Subcutaneous abdominal adipose tissue (tissue), 5 donors: ENCODE results near the gene KRT81.
"Not testable (repeated sequence)": the region's sequence is repeated elsewhere in the genome, so short reads cannot be mapped to it uniquely, and the experiment has no call there.

Source experiments
- H3K27ac ChIP-seq: one replicate; pipeline ENCODE4 v1.7.0; 2013; ENCODE audit warnings: low read depth, mild to moderate bottlenecking, inconsistent platforms, low read length, moderate library complexity
- H3K27me3 ChIP-seq, 5 donors: one replicate each; pipeline ENCODE4 v1.7.0; 2013; ENCODE audit warnings: low read length in 5 of 5, inconsistent platforms in 1 of 5; ENCODE audit not compliant: control insufficient read depth in 5 of 5, insufficient read depth in 4 of 5
- H3K36me3 ChIP-seq, 5 donors: one replicate each; pipeline ENCODE4 v1.7.0; 2013; ENCODE audit warnings: low read length in 5 of 5; ENCODE audit not compliant: control insufficient read depth in 5 of 5, insufficient read depth in 5 of 5
- H3K4me1 ChIP-seq, 5 donors: one replicate each; pipeline ENCODE4 v1.7.0; 2013; ENCODE audit warnings: low read length in 5 of 5, mild to moderate bottlenecking in 3 of 5, moderate library complexity in 1 of 5; ENCODE audit not compliant: control insufficient read depth in 5 of 5, insufficient read depth in 5 of 5
- H3K4me3 ChIP-seq, 5 donors: one replicate each; pipeline ENCODE4 v1.7.0; 2013; ENCODE audit warnings: low read length in 5 of 5, low read depth in 1 of 5
- H3K9ac ChIP-seq, 5 donors: one replicate each; pipeline ENCODE4 v1.7.0; 2013; ENCODE audit warnings: low read length in 5 of 5, mild to moderate bottlenecking in 4 of 5, moderate library complexity in 3 of 5
- H3K9me3 ChIP-seq, 5 donors: one replicate each; pipeline ENCODE4 v1.7.0; 2013; ENCODE audit warnings: low read length in 5 of 5; ENCODE audit not compliant: control insufficient read depth in 5 of 5
- donor health status: healthy.
- donor health status: healthy.
- donor health status: healthy.
- donor health status: healthy.
- donor health status: healthy.

Gene KRT81

DNA sequence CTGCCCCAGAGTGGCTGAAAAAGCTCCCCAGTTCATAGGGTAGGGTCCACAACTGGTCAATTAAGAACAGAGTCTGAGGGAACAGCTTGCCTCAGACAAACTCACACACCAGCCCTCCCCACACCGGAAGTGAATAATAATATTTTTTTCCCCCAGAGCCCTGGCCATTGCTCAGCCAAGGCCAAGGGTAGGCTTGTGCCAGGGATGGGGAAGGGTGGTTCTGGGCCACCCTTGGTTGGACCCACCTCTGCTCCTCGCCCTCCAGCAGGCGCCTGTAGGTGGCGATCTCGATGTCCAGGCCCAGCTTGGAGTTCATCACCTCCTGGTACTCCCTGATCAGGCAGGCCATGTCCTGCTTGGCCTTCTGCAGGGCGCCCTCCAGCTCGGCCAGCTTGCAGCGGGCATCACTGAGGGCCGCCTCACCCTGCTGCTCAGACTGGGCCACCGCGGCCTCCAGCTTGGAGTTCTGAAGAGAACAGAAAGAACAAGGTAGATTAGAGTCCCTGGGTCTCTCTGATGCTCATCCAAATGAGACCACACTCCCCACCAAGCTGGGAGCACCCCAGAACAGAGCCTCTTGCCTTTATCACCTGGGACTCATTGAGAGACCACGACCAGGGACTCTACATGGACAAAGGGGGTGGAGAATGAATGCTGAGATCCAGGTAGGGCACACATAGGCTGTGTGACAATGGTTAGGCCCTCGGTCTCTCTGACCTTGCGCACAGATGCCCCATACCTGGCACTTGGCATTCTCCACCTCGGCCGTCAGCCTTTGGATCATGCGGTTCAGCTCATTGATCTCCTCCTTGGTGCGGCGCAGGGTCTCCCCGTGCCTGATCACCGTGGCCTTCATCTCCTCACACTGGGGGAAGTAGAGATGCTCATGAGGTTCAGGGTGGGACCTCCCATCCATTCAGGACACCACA lies 4.2 kb downstream of the KRT81 start:
- not testable (repeated sequence) for H3K9ac ChIP-seq, H3K27ac ChIP-seq, H3K4me1 ChIP-seq, H3K4me3 ChIP-seq, H3K36me3 ChIP-seq, H3K9me3 ChIP-seq
- peaks cover 0 to 13% (median 7%) of the 10 kb centered on the region in 5 donors for H3K27me3 ChIP-seq

GRCh38 chr12:52285851-52286530 lies 5.3 kb downstream of the KRT81 start:
- Histone ChIP-seq H3K4me3 (no peak overlapping the region), H3K27ac (no peak overlapping the region)

DNA sequence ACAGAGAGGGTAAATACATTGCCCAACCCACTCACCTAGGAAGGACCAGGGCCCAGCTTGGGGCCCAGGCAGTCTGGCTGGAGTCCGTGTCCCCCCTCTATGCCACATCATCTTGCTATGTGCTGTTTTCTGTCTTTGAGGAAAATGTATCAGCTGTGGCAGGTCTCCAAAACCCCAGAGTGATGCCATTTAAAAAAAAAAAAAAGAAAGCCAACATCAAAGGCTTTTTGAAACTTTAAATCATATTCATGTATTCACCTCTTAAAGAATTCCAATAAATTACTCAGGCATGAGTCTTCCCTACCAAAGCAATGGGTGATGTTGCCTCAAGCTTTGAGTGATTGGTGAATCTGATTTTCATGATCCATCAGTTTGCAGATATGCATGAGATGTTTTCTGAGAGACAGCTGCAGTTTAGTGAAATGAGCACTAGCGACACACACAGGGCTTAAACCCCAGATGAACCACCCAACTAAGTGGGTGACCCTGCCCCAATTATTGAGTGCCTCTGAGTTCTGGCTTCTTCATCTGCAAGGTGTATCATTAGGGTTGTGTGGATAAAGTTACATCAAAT lies 6.1 kb downstream of the KRT81 start:
- Histone ChIP-seq H3K4me1 (peaks cover 6 to 13% (median 12%) of the 10 kb centered on the region in 5 donors), H3K27ac (no peak overlapping the region), H3K9ac (no peak overlapping the region), H3K4me3 (no peak overlapping the region), H3K36me3 (no peaks in the 10 kb centered on the region), H3K27me3 (peaks cover 0 to 7% (median 0%) of the 10 kb centered on the region in 5 donors), H3K9me3 (no peaks in the 10 kb centered on the region)

More at GRCh38 chr12:52285851-52286530, 5.3 kb downstream of the KRT81 start:
- Histone ChIP-seq H3K9me3 (no peaks in the 10 kb centered on the region), H3K4me1 (peaks cover 2 to 6% (median 5%) of the 10 kb centered on the region in 5 donors), H3K27me3 (peaks cover 0 to 7% (median 0%) of the 10 kb centered on the region in 5 donors), H3K36me3 (no peaks in the 10 kb centered on the region), H3K9ac (no peak overlapping the region)

- Histone ChIP-seq H3K4me1 (peaks cover 6 to 19% (median 17%) of the 10 kb centered on the region in 5 donors), H3K4me3 (no peak overlapping the region), H3K9me3 (no peaks in the 10 kb centered on the region), H3K9ac (no peak overlapping the region), H3K36me3 (no peaks in the 10 kb centered on the region), H3K27me3 (peaks cover 0 to 7% (median 0%) of the 10 kb centered on the region in 5 donors), H3K27ac (no peak overlapping the region)
Measured at GRCh38 chr12:52284562-52285171, 6.7 kb downstream of the KRT81 start.

DNA sequence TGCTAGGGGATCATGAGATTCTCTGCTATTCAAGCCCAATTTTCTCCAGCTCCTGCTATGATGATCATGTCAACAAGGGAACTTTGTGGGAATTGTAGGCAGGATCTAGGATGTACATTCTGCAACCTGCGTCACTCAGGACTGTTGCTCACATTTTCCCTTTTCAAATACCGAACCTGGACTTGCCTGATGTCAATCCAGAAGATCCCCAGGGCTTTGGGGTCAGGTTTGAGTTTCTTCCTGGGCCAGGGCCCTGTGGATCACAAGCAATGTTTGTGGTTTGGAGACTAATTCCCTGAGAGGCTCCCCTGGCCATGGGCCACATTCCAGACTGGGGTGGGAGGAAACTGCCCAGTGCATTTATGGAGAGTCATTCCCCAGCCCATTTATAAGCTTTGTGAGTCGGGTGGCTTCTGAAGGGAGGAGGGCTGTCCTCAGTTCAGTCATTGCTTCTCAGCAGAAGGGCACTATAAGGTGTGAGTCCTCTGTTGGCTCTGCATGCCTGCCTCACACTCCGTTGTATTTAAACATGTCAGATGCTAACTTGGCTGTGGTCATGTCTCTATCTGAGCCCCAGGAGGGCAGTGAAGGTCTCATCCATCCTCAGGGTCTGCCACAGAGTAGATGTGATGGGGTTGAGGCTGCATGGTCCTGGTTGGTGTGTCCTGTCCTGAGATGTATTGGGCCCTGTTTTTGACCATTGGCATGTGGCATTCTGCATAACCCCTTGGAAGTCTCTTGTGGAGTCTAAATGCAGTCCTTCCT lies 10.4 kb downstream of the KRT81 start:
- H3K9me3 ChIP-seq, result no peaks in the 10 kb centered on the region
- H3K27ac ChIP-seq, result no peak overlapping the region
- H3K9ac ChIP-seq, result no peak overlapping the region
- no peak overlapping the region for H3K4me3 ChIP-seq
- H3K4me1 ChIP-seq, result peaks cover 6 to 30% (median 25%) of the 10 kb centered on the region in 5 donors
- H3K36me3 ChIP-seq, result no peaks in the 10 kb centered on the region
- peaks cover 3 to 21% (median 10%) of the 10 kb centered on the region in 5 donors for H3K27me3 ChIP-seq

DNA sequence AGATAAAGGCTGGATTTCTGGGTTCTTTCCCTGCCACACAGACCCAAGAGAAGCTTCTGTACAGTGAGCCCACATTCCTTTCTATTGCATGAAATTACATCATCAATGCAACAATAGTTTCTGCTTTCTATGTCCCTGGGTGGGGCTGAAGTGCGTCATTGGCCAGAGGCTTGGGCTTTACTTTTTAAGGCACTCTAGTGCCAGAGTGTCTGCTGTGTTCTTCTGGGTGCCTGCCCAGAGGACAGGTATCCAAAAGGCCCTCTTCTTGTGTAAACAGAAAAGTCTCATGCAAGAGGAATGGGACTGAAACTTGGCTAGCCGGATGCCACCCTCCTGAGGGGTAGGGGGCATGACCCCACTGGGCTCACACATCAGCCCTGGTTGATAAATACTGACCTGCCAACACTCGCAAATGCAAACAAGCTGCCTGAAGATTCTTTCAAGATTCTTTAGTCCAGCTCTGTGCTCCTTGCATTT lies 11.0 kb downstream of the KRT81 start:
- Histone ChIP-seq H3K27me3 (peaks cover 3 to 27% (median 14%) of the 10 kb centered on the region in 5 donors), H3K9ac (no peak overlapping the region), H3K4me1 (peaks cover 6 to 30% (median 25%) of the 10 kb centered on the region in 5 donors), H3K4me3 (no peak overlapping the region), H3K9me3 (no peaks in the 10 kb centered on the region), H3K36me3 (no peaks in the 10 kb centered on the region), H3K27ac (no peak overlapping the region)

GRCh38 chr12:52279422-52280318 lies 11.7 kb downstream of the KRT81 start:
- no peak overlapping the region for H3K9ac ChIP-seq
- H3K9me3 ChIP-seq, result no peaks in the 10 kb centered on the region
- peaks cover 3 to 32% (median 14%) of the 10 kb centered on the region in 5 donors for H3K27me3 ChIP-seq
- H3K4me1 ChIP-seq, result peaks cover 6 to 30% (median 25%) of the 10 kb centered on the region in 5 donors
- no peaks in the 10 kb centered on the region for H3K36me3 ChIP-seq
- no peak overlapping the region for H3K4me3 ChIP-seq
- no peak overlapping the region for H3K27ac ChIP-seq

DNA sequence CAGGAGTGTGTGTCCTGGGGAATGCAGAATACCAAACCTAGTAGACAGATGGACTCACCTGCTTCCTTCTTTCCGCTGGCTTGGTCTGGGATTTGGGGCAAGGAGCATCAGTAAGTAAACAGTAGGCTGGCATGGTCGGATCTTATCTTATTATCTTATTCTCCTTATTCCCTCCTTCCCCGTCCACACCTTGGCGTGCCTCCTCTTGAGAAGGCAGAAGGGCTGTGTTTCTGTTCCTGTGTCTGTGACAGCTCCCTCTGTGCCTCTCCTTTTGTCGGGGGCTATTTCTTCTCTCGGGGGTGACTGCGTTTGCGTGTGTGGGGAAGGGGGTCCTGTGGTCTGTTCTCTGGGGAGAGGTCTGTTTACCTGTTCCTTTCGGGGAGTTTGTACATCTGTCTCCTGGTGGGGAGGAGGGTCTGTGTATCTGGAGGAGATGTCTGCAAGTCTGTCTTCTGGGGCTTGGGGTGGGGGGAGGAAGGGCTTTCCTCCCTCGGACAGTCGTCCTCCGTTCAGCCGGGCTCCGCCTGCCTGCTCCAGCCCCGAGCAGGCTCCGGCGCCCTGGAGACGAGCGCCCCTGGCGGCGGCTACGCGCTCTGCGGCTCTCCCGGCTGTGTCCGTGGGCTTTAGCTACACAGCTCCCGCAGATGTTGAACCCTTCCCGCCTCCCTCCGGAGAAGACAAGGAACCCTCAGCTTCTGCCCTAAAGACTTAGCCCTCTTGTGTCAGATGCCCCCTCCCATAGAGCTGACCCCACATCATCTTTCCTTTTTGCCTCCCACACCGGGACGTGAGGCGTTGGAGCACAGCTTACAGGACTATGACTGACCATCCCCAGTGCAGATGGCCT lies 12.5 kb downstream of the KRT81 start:
- Histone ChIP-seq H3K4me1 (peaks cover 6 to 30% (median 25%) of the 10 kb centered on the region in 5 donors), H3K4me3 (peak overlapping the region in 1 of 5 donors; percentile 18), H3K9ac (peak overlapping the region in 1 of 5 donors; percentile 36), H3K9me3 (no peaks in the 10 kb centered on the region), H3K36me3 (no peaks in the 10 kb centered on the region), H3K27me3 (peaks cover 3 to 40% (median 18%) of the 10 kb centered on the region in 5 donors), H3K27ac (no peak overlapping the region)
